SH-SY5Y (cell line): ENCODE measurements around the gene MEIOSIN.

Experiments used
- GATA2 ChIP-seq: IDR thresholded peaks from 2 replicates; pipeline ENCODE4 v1.6.1; 2011; ENCODE audit warnings: mild to moderate bottlenecking, low read depth, low read length
- GATA3 ChIP-seq: IDR thresholded peaks from 2 replicates; pipeline ENCODE4 v1.6.1; 2011; ENCODE audit warnings: low read depth, mild to moderate bottlenecking, low read length, moderate library complexity

MEIOSIN gene

GRCh38 chr19:45767881-45768654 is 34.8 kb downstream of the MEIOSIN start:
- TF ChIP-seq GATA2 (no peak), GATA3 (no peak)

GRCh38 chr19:45768655-45768983 is 35.4 kb downstream of the MEIOSIN start:
- TF ChIP-seq GATA2, result no peak
- TF ChIP-seq GATA3, result no peak

GRCh38 chr19:45768984-45769782 is 35.9 kb downstream of the MEIOSIN start, which contains the start of gene SIX5:
Gene SIX5 (minus strand): TSS chr19:45769252. CDS start chr19:45768844, 408 bp downstream.
- no peak for TF ChIP-seq GATA3
- no peak for TF ChIP-seq GATA2

GRCh38 chr19:45769821-45770191 is 36.6 kb downstream of the MEIOSIN start:
- TF ChIP-seq GATA3, result no peak
- TF ChIP-seq GATA2, result no peak

GRCh38 chr19:45770192-45771101 is 37.2 kb downstream of the MEIOSIN start:
- TF ChIP-seq GATA3 (no peak), GATA2 (no peak)

- no peak for TF ChIP-seq GATA3
- TF ChIP-seq GATA2, result no peak
Observed at GRCh38 chr19:45771311-45771933, 38.2 kb downstream of the MEIOSIN start.

GRCh38 chr19:45772130-45772840 is 39.0 kb downstream of the MEIOSIN start:
- TF ChIP-seq GATA3 (no peak), GATA2 (no peak)

- no peak for TF ChIP-seq GATA2
- no peak for TF ChIP-seq GATA3
Observed at GRCh38 chr19:45772912-45773311, 39.7 kb downstream of the MEIOSIN start.

- no peak; the same call in 1 of the 2 replicates for TF ChIP-seq GATA2
- TF ChIP-seq GATA3, result no peak
Observed at GRCh38 chr19:45773384-45773783, 40.1 kb downstream of the MEIOSIN start.

GRCh38 chr19:45774765-45775164 is 41.5 kb downstream of the MEIOSIN start:
- TF ChIP-seq GATA3 (no peak), GATA2 (no peak)

- TF ChIP-seq GATA2 (no peak), GATA3 (no peak)
Observed at GRCh38 chr19:45777395-45777961, 44.2 kb downstream of the MEIOSIN start.

GRCh38 chr19:45778010-45778661 is 44.9 kb downstream of the MEIOSIN start:
- TF ChIP-seq GATA2 (no peak), GATA3 (no peak)
